NCI-H2107 treated with DMSO at 0.1 percent for 48 hours (cell line): ENCODE data around the gene BICD1.

Source experiments
- DNase-seq: peaks from one replicate; lab custom pipeline; 2025; ENCODE audit not compliant: unreplicated experiment; lab: John Stamatoyannopoulos, UW

Gene BICD1

DNA sequence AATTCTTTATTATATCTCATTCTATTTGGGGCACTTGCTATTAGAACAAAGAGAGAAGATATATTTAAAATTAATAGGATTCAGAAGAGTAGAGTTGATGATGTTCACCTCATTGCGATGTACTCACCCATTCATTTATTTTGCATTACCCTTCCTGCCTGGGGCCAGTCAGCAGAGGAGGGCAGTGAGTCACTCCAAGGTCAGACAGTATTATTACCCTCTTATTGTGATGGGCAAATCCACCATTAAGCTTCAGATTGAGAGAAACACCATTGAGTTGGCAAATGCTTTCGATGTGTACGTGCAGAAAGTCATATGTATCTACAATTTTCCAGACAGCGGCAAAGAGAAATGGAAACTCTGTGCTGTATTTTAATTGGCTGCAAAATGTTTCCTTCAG, 134.2 kb downstream of the BICD1 start:
- no peak for DNase-seq

GRCh38 chr12:32242641-32243040, 136.0 kb downstream of the BICD1 start:
- DNase-seq, result no peak

DNA sequence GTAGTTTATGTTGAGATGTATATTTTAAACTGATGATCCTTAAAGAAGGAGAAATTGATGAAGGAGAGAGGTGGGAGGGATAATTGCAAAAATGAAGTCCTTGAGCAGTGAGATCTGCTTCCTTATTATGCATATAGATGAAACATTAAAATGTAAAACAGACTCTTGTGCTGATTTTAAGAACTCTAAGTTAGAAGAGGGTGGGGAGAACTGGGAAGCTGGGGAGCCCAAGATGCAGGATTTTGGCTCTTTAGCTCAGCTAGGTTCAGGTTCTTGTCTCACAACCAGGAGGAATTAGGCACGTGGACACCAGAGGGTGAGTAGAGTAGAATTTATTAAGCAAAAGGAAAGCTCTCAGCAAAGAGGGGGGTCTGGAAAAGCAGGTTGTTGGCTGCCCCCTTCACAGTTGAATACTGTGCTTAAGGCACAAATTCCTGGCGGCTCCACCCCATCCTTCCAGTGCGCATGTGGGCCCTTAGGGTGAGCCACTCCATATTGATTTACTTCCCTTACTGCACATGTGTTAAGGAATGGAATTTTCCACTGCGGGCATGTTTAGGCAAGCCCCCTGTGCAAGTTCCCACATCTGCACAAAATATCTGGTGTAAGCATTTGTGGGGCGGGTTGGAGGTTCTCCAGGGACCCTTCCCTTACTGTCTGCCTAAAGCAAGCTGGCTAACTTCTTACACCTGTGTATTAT, 141.9 kb downstream of the BICD1 start:
- no peak for DNase-seq

DNA sequence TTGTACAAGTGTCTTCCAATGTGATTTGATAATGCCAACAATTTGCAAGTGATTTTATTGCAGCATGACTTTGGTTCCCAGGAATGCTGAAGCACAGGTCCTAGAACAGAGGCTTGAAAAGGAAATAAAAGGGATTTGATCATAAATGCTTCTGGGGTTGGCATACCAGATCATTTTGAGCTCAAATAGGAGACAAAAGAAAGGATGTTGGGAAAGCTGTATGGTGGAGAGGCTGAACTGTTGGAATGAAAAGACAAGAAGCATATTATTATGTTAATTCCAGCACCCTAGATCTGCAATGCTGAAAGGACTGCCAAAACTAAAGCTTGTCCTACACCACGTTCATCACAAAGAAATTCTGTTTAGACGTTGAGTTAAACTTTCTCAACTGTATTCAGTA, 143.1 kb downstream of the BICD1 start:
- no peak for DNase-seq

GRCh38 chr12:32252199-32253073, 145.8 kb downstream of the BICD1 start:
- DNase-seq, result no peak

- no peak for DNase-seq
Observed at GRCh38 chr12:32253154-32253790, 146.6 kb downstream of the BICD1 start.

GRCh38 chr12:32254260-32254956, 147.8 kb downstream of the BICD1 start:
- DNase-seq, result no peak

GRCh38 chr12:32255588-32255987, 148.9 kb downstream of the BICD1 start:
- DNase-seq, result no peak

GRCh38 chr12:32257695-32258496, 151.2 kb downstream of the BICD1 start:
- DNase-seq, result no peak

- DNase-seq, result no peak
Observed at GRCh38 chr12:32260696-32261095, 154.0 kb downstream of the BICD1 start.

GRCh38 chr12:32261638-32262037, 155.0 kb downstream of the BICD1 start:
- DNase-seq, result no peak

DNA sequence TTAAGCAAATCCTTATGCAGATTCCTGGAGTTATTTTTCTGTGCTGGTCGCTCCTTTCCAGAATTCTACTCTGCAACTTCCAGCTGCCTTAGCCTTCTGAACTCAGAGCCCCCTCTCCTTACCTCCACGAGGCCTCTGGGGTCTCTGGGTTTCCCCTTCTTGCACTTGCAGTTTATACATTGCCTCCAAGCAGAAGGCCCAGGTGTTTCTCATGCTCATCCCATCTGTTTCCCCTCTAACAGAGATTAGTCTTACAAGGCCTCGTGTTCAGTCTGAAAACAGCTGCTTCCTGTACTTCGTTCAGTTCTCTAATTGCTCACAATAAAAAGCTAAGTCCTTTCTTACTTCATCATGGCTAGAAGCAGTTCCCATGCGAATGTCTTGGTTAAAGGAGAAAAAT, 158.3 kb downstream of the BICD1 start:
- DNase-seq, result no peak

- DNase-seq, result no peak
Observed at GRCh38 chr12:32265456-32265855, 158.8 kb downstream of the BICD1 start.

DNA sequence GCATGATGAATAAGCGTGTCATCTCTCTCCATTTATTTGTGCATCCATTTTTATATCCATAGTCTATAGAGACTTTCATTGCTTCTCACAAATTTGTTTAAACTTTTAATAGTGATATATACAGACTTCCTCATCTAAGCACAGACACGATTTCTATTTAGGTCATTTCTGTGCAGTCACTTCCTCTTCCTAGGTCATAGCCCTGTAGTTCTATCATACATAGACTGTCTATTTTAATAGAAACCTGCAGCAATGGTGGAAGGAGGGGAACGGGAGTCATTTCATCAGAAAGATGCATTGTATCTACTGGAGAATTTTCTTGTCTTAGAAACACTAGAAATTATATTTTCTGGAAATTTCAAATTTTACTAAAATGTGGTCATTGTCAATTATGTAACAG, 159.3 kb downstream of the BICD1 start:
- DNase-seq, result no peak

DNA sequence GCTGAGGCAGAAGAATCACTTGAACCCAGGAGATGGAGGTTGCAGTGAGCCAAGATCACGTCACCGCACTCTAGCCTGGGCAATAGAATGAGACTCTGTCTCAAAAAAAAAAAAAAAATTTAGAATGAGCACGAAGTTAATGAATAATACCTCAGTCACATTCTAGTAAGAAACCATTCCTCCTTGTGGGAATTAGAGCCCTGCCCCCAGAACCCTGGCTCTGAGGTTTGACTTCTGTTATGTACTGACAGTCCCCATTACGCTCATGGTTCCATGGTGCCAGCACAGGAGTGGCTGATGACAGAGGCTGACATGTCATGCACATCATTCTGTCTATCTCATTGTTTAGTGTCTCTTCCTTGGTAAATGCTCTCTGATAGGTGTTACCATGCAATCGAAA, 160.1 kb downstream of the BICD1 start:
- DNase-seq, result no peak

DNA sequence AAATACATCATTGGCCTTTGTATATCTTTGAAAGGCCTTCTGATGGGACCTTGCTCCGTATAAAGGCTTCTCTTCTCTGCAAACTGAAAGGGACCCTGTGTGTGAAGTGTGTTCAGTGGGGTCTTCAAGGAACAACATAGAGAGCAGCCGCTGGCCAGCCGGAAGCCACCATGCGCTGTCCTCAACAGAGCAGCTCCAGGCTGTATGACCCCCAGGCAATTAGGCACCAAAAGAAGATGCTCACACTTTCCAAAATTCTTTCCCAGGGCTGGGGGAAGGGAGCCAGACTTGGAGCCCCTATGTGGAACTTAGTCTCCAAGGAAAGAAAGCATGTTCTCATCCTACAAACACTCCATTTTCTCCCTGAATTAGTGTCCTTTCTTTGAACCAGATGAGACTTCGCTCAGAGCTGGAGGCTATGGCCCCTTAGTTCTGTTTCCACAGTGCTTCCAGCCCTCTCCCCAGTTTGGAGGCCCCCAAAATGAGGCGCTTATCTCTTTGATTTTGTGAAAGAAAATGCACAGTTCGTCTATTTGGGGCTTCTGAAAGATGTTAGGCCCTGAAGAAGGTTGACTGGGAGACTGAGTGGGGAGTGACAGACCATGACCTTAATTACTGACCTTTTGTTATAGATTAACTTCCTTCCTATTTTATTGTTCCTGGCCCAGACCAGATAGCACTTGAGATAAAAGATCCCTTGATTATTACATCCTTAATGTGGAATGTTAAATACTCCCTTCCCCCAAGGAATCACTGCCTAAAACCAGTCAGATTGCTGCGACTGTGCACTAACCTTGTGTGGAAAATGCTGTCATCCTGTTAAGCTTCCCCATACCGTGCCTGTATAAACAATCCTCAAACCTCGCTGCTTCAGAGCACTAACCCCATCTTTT, 164.4 kb downstream of the BICD1 start:
- no peak for DNase-seq

DNA sequence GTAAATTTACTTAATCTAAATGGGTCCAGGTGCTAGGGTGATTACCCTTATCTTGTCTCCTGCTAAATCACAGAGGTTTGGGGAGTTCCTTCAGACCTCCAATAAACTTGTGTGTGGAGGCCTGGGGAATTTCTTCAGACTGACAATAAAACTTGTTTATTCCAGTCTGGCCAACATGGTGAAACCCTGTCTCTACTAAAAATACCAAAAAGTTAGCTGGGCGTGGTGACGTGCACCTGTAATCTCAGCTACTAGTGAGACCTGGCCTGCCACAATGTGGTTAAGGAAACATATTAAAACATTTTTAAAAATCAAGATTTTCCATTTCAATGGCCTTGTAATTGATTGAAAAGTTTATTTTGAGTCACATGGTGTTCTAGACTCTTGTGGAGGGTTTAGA, 165.8 kb downstream of the BICD1 start:
- no peak for DNase-seq

DNA sequence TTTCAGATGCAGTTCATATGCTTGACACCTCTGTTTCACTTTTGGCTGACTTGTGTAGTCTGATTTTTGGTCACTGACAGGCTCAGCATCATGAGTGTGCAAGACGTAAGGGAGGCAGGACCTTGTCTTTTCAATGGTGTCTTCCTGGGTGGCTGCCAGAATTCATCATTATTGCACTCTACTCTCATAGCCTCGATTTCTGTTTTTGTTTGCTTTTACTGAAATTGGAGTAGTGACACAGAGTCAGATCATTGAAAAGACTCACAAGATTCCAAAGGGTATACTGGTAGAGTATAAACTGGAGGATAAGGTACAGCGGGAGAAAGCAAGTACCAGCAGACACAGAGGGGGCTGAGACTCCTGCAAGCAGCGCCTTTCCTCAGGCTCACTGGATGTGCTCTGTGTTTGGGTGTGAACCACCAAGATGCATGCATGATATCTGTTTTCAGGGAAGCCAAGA, 166.4 kb downstream of the BICD1 start:
- no peak for DNase-seq

GRCh38 chr12:32273712-32274111, 167.1 kb downstream of the BICD1 start:
- no peak for DNase-seq
